ENCODE measurements around the gene NHSL2. TPM values are rescaled to one million over a fixed set of nuclear protein-coding genes. Genes with fewer than 3 reads are reported as not detected.
"Not testable (repeated sequence)": the region's sequence is repeated elsewhere in the genome, so short reads cannot be mapped to it uniquely, and the experiment has no call there.

NHSL2 gene
- total RNA-seq, 1 donor from 2014 or later = 1.3 TPM

DNA sequence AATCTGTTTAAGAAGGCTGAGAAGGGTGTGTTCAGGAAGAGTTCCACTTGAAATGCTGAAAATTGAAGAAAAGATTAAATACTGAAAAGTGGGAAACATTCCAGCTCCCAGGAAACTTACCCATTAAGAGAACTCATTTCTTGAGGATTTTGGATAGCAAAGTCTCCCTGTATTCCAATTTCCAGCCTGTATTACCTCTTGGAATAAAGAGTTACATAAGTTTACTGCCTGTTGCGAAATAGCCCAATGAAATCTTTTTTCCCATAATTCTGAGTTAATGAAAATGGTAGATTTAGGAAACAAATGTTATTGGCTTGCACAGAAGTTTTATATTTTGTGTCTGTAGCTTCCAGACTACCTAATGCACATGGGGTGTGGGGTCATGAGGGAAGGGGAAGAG, 12.0 kb downstream of the NHSL2 start:
- no peak for DNase-seq (ENCODE audit: low spot score)
- ATAC-seq = no peak

DNA sequence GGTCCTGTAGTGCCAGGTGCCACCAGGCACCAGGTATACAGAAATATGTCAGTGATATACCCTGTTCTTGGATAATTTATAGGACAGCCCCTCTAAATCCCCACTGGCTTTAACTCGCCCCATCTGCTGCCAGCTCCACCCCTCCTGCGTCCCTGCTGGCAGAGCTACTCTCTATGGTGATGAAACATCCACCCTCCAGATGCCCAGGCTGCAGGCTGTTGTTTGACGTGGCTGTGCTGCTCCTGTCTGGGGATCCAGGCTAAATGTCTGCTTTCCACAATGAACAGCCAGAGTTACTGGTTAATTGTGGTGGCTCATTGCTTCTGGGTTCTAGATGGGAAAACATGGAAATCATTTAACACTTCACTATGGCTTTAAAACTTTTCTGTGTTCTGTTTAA, 12.9 kb downstream of the NHSL2 start:
- ATAC-seq (no peak), DNase-seq (ENCODE audit: low spot score) (no peak)

DNA sequence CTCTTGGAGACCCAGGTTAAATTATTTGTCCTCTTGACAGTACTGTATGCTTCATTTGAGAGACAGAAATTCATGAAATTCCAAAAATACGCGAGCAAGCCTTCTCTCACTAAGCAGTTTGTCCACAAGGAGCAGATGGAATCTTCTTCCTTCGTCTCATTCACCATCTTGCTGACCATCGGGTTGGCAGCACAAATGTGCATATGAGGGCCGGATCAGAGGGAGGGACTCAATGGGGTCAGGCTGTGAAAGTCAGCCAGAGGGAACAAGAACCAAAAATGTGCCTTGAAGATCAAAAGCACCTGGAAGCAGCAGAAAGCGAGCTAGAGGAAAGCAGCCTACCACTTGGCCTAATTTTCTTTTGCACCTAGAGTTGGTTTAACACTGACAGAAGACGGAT, 16.4 kb downstream of the NHSL2 start:
- no peak for ATAC-seq
- DNase-seq (ENCODE audit: low spot score) = no peak

DNA sequence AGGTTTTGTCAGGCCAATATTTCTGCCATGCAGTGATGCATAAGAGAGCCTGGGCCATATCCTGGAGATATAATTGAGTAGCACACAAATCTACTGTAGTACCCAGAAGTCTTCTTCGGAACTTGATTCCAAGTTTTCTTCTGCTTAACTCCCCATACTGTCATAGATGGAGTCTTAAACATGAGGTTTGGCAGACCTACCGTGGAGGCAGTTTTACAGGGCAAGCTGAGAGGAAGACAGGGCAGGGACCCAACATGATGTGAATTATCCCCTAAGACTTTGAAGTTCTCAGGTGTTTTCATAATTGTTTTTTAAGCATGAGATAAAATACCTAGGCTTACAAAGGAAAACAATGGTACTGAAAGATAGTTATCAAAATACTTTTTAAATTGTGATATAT, 18.2 kb downstream of the NHSL2 start:
- ATAC-seq = no peak
- no peak for DNase-seq (ENCODE audit: low spot score)

DNA sequence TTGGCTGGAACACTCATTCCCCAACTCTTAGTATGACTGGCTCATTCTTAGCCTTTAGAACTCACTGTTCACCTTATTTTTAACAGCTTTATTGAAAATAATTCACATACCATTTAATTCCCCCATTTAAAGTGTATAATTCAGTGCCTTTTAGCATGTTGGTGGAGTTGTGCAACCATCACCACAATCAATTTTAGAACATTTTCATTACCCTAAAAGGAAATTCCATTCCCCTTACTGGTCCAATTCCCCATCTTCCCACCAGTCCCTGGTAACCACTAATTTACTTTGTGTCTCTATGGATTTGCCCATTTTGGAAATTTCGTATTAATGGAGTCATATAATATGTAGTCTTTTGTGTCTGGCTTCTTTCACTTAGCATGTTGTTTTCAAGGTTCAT, 19.7 kb downstream of the NHSL2 start:
- DNase-seq (ENCODE audit: low spot score) (no peak), ATAC-seq (no peak)

DNA sequence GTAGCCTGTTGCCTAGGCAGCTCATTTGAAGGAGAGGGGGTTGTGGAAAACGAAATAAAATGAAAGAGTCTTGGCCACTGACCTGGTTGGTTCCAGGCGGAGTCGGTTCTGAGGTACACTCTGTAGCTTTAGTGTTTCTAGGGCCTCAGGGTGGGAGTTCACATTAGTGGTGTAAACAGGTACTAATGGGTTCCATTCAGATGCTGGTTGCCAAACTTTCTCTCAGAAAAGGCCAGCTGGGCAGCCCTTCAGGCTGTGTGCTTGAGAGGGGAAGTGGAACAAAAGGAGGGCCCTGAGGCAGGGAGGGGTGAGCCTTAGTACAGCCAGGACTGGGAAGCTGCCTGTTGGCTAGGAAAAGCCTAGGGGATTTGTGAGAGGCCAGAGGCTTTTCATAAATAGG, 24.8 kb downstream of the NHSL2 start:
- DNase-seq (ENCODE audit: low spot score) = no peak
- ATAC-seq = no peak

DNA sequence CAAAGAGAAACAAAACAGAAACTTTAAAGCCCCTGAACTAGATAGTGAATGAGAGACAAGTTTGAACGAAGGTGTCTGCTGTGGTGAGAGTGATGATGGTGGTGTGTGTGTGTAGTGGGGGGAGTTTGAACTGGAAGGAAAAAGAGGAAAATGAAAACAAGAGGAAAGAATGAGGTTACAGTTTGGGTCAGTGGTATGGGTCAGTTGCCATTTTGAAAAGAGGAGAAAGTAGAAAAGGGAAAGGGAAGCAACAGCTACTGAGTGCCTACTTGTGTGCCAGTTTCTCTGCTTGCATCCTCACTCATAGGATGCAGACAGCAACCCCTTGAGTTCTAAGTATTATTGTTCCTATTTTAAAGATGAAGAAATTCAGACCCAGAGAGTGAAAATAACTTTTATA, 26.0 kb downstream of the NHSL2 start:
- DNase-seq (ENCODE audit: low spot score) (no peak), ATAC-seq (no peak)

DNA sequence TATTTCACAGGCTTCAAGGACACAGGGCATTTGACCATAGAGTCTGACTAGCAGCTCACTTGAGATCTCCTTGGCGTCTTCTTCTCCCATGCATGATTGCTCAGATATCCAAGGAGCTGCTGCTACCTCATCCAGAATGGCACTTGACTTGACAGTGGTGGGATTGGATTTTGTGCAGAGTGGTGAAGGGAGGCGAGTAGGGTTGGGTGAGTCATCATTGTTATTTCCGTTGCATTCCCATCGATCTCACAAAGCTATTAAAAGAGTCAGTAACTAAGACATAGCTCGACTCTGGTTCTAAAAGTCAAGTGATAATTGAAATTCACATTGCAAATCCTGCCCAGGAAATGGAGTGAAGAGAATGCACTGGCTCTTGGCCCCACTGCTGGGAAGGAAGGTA, 27.7 kb downstream of the NHSL2 start:
- ATAC-seq (no peak), DNase-seq (ENCODE audit: low spot score) (no peak)

DNA sequence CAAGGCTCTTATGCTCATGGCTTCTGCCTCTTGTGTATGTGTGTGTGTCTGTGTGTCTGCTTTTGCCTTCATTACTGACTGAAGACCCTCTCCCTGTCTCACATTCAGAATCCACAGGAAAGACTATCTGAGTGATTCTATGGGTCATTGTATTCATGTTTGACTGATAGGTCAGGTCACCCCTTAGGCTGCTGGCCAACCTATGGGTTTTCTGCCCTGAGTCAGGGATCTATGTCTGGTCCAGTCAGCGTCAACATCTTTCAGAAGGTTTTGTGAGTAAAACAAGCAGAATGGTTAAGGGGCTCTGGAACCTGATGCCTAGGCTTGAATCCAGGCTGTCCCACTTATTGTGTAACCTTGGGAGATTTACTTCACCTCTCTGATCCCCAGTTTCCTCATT, 30.5 kb downstream of the NHSL2 start:
- DNase-seq (ENCODE audit: low spot score) (no peak), ATAC-seq (no peak)

DNA sequence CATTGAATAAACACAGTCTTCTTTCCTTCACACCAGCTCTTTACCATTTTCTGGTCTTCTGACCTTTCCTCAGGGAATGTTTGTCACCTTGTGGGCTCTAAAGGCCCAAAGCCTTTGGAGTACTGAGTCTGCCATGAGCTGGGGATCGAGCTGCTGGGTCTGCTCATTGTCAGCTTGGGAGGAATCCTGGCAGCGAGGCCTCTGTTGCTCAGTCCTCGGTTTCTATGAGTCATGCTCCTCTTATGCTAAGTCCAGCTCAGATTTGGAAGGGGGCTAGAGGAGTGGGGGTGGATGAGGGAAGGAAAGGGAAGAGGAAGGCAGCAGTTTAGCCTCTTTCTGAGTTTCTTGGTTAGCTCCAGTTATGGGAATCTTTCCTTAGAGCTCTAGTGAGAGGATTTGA, 31.1 kb downstream of the NHSL2 start:
- DNase-seq (ENCODE audit: low spot score) (no peak), ATAC-seq (no peak)

DNA sequence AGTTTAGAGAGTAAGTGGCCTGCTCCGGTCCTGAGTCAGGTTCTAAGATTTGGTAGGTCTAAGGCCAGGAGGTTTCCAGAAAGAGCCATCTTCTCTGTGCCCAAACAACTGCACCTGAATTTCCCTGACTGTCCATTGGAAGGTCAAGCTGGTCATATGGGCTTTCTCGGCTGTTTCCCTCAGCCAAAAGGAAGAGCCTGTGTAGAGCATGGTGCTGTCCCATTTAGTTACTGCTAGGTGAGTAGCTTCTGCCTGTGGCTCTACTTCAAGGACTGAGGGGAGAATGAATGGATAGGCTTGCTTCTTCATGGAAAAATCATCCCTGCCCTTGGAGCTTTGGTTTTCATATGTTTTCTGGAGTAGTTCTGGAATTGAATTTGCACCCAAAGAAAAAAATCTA, 33.7 kb downstream of the NHSL2 start:
- no peak for DNase-seq (ENCODE audit: low spot score)
- no peak for ATAC-seq

DNA sequence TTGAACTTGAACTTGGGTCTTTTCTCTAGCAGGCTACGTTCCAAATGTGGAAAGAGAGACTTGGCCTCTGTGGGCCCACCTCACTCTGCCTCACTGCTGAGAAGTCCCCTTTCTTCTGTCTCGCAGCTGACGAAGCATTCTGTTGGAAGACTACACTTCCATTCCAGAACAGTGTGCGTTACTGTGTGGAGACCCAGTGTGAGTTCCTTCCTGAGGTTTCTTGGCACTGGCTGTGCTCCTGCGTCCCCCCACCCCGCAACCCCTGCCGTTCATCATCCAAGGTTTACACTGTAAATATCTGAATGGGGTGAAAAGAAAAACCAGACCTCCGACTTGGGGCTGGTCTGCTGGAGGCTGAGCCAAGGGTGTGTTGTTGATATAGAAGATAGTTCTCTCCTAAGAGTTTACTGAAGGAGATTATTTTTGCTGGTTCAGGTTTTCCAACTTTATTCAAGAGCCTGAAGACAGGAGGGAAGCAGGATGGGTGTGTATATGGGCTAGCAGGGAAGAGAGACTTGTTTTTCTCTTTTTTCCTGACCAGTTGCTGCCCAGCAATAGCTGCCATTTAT, 34.7 kb downstream of the NHSL2 start:
- no peak for ATAC-seq
- no peak for DNase-seq (ENCODE audit: low spot score)

DNA sequence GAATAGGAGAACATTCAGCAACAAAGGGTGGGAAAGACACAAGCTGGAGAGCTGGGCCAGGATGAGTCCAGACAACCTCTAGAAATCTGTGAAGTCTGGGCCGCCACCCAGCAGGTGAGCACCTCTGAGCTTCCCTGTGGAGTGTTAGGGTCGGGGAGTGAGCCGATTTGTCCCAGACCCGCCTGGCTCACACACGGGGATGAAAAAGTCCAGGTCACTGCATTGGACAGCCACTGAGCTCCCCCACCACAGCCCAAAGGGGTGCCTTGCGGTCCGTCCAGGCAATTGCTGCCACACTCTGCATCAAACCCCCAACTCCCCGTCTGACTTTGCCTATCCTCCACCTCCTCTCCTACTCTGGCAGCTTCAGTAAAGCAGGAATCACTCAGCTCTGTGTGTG, 38.7 kb downstream of the NHSL2 start:
- no peak for ATAC-seq
- no peak for DNase-seq (ENCODE audit: low spot score)

DNA sequence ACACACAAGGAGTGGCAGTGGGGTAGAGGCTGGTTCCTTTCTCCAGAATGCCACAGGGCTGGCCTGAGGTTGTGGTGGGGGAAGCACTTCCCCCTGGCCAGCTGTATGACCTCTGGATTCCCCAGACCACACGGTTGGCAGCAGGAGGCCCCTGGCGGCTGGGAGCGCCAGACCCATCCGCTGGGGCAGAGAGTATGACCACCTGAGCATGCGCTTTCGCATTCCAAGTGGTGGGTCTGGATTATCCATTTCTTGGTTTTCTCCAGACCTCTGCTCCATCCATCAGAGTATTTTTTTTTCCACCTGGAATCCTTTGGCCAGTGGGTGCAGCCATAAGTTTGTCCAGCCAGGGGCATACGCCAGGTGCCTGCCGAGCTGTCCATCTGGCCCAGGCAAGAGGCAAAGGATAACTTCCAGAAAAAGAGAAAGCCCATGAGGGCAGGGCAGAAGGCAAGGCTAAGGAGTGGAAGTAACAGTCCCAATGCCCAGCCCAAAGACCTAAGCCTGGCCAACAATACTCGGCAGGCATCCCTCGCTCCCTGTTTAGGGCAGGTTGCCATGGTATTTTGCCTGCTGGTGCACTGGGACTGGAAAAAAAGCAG, 39.3 kb downstream of the NHSL2 start:
- DNase-seq (ENCODE audit: low spot score) (no peak), ATAC-seq (no peak)

DNA sequence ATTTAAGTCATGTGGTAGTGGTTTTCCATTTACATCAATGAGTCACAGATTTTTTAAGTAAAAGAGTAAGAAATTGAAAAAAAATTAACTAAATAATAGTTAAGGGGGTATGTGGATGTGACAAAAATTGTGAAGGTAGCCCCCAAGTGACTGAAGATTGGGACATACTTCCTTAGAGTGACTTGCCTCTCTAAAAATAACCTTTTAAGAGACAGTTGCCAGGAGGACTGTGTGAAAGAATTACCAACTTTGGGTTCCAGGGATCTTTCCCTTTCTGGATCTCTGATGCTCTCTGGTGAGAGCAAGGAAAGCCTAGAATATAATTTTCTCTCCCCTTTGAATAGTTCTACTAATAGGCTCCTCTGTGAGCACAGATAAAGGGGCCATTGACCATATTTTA, 42.7 kb downstream of the NHSL2 start:
- DNase-seq (ENCODE audit: low spot score) (no peak), ATAC-seq (no peak)

DNA sequence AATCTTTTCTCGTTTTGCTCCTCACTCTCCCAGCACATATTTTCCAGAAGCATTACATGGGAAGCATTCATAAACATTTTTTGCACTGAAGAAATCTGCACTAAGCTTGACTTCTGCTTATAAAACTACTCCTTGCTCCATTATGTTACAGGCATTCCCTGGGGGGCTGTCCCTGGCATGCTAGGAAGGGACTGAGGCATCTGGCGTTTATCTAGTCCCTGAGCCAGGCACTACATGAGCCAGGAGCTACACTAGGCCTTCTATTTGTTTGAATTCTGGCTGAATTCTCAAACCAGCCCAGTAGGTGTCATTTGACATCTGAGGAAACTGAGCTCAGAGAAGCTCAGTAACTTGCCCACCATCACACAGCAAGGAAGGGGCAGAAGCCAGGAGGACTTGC, 43.3 kb downstream of the NHSL2 start:
- no peak for ATAC-seq
- DNase-seq (ENCODE audit: low spot score) = no peak

DNA sequence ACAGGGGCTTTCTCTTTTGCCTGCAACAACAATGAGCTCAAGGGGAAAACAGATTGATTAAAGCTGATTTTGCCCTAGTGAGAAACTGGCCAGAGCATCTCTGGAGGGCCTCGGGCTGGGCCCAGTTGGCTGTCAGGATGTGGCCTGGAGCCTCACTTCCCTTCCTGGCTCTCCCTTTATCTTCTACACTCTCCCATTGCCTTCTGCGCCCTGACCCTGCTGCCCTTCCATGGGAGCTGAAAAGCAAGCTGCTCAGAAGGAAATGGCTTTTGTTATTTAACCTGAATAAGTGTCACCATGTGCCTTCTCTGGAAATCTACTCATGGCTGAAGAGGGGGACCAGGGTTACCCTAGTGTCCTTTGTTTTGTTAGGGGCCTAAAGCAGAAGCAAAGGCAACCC, 43.8 kb downstream of the NHSL2 start:
- ATAC-seq (peak; percentile 47), DNase-seq (ENCODE audit: low spot score) (no peak)

DNA sequence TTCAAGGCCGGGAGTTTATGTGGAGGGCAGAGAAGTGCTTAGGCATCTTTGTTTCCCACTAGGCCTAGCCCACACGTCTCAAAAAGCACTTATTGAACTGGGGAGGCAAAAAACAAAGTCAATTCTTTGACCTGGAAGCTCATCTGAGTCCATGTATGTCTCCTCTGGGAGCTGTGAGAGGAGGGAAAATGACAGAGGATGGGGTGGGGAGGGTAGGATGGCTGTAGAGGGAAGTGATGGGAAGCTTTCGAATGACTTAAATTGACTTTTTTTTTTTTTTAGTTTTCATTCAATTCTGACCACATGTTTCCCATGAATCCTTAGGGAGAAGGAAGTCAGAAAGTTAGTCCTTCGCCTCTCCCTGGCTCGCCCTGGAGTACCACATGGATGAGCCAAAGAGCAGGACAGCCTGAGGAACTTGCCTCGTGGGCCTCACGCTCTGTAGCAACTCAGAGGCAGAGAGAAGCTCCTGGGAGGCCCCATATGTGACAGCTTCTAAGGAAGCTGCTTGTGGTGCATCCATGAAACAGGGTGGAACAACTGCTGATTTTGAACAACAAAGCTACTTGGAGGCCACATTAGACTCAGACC, 45.0 kb downstream of the NHSL2 start:
- DNase-seq (ENCODE audit: low spot score) = no peak
- ATAC-seq = no peak

DNA sequence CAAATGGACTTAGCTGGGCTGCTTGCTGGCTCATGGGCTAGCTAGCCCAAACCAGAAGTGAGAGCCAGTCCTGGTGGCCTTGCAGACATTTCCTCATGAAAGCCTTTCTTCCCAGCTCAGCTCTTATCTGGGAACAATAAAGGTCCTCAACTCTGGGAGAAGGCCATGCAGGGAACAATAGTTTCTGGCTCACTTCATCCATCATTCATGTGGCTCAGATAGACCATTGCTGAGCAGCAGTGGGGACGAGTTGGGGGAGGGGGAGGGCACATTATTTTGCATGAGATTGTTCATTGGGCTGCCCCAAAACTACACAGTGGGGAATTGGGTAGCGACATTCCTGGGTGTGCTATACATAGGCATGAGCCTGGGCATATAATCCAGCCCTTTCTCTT, 47.6 kb downstream of the NHSL2 start:
- ATAC-seq (no peak), DNase-seq (ENCODE audit: low spot score) (no peak)

DNA sequence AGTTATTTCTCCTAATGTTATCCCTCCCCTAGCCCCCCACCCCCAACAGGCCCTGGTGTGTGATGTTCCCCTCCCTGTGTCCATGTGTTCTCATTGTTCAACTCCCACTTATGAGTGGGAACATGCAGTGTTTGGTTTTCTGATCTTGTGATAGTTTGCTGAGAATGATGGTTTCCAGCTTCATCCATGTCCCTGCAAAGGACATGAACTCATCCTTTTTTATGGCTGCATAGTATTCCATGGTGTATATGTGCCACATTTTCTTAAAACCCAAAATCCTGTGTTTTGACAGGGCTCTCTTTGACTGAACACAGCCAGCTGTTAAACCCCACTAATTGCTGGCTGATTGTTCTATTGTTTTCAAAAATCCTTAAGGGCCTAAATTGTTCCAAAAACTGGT, 53.5 kb downstream of the NHSL2 start:
- not testable (repeated sequence) for ATAC-seq; DNase-seq (ENCODE audit: low spot score)

DNA sequence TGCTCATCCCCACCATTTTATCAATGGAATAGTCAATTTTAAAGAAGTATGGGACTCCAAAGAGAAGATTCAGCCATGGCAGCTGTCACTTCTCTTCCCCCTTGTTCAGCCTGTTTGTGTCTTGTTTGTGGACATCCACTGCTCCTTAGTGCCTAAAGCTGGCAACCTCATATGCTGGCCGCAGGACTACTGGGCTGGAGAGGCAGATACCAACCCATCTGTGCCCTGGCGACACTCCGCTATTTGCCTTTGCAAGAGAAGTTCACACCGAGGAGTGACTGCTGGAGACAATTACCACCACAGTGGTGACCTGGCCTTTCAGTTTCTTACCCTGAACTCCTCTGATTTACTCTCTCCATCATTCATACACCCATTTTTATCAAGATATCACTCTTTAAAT, 64.3 kb downstream of the NHSL2 start:
- DNase-seq (ENCODE audit: low spot score) (no peak), ATAC-seq (no peak)

DNA sequence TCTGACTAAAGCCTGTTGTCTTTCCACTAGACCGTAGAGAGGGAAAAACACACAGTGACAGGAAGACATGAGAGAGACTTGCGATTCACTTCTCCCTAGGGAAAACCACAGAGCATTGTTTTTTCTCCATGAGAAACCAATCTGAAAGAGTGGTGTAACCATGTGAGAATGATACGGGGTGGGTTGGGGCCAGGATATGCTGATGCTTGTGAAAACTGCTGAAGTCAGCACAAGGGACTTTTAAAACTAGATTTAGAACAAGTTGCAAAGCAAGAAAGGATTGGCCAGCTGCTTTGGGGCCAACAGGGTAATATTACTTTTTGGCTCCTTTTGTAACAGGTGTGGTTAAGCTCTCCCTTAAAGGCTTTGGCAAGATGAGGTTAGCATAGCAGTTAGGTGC, 66.1 kb downstream of the NHSL2 start:
- DNase-seq (ENCODE audit: low spot score) (no peak), ATAC-seq (no peak)

DNA sequence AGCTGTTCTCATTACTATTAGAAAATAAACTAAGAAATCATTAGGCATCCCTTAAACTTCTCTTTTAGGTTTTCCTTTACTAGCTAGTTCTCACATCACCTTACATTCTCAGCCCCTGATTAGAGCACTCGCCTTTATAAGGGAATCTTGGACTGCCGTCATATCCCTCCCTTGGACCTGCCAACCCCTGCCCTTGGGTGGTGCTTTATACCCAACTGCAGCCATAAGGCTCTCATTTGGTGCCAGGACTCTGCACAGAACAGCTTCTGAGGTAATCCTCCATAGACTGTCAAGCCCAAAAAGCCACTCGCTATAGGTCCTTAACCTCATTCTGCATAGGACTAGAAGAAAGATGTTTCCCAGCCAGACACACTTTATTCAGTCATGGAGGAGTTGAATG, 67.5 kb downstream of the NHSL2 start:
- DNase-seq (ENCODE audit: low spot score) (no peak), ATAC-seq (no peak)
